Measurements from ENCODE around the gene SNN.

Gene SNN

DNA sequence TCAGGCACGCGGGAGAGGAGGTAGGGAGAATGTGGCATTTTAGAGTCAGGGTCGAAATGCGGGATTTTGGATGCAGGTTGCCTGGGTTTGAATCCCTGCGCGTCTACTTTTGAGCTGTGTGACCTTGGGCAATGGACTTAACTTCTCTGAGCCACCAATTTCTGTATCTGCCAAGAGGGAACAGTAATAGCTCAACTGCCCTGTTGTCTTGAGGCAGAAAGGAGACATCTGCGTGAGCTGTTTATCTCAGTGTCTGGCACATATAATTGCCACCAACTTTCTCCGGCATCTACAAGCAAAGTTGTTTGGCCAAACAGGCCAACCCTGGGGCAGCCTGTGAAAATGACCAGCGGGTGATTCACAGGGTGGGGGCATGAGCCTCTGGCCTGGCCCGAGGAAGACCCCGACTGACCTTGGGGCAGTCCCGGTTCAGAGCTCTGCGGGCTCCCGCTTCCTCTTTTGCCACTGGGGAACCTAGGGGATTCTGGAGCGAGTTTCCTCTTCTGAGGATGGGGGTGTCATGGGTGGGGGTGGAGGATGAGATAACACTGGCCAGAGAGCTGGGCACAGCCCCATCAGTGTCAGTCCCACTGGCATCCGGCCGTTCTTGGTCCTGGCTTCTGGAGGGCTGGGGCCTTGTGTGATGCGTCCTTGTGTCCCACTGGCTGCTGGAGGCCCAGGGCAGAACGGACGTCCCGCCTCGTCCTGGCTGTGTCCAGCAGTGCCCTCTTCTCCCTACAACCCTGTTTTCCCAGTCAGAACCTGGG is 1.3 kb downstream of the SNN start:
- H3K36me3 Mint-ChIP-seq = no peaks in the 10 kb centered on the region
- peak overlapping the region; percentile 94 for H3K27ac Mint-ChIP-seq
- peak overlapping the region; percentile 89 for H3K4me3 Mint-ChIP-seq
- ATAC-seq = peak; percentile 50
- no peaks in the 10 kb centered on the region for H3K9me3 Mint-ChIP-seq
- no peaks in the 10 kb centered on the region for H3K27me3 Mint-ChIP-seq
- peaks cover 72% of the 10 kb centered on the region for H3K4me1 Mint-ChIP-seq

- ATAC-seq = peak; percentile 51
- no peaks in the 10 kb centered on the region for H3K36me3 Mint-ChIP-seq
- peak overlapping the region; percentile 89 for H3K4me3 Mint-ChIP-seq
- H3K4me1 Mint-ChIP-seq = peaks cover 72% of the 10 kb centered on the region
- no peaks in the 10 kb centered on the region for H3K9me3 Mint-ChIP-seq
- no peaks in the 10 kb centered on the region for H3K27me3 Mint-ChIP-seq
- H3K27ac Mint-ChIP-seq = peak overlapping the region; percentile 94
Observed at GRCh38 chr16:11670171-11671131, 2.2 kb downstream of the SNN start.

- Mint-ChIP-seq H3K27ac (peak overlapping the region; percentile 94), H3K4me3 (peak overlapping the region; percentile 89)
- ATAC-seq = no peak
Observed at GRCh38 chr16:11671271-11671670, 3.0 kb downstream of the SNN start.

GRCh38 chr16:11671676-11672075 is 3.4 kb downstream of the SNN start:
- H3K9me3 Mint-ChIP-seq = no peaks in the 10 kb centered on the region
- peak overlapping the region; percentile 94 for H3K27ac Mint-ChIP-seq
- ATAC-seq = no peak
- peak overlapping the region; percentile 89 for H3K4me3 Mint-ChIP-seq
- no peaks in the 10 kb centered on the region for H3K27me3 Mint-ChIP-seq
- peaks cover 10% of the 10 kb centered on the region for H3K36me3 Mint-ChIP-seq
- peaks cover 72% of the 10 kb centered on the region for H3K4me1 Mint-ChIP-seq

More at GRCh38 chr16:11671271-11671670, 3.0 kb downstream of the SNN start:
- Mint-ChIP-seq H3K36me3 (peaks cover 6% of the 10 kb centered on the region), H3K4me1 (peaks cover 71% of the 10 kb centered on the region), H3K27me3 (no peaks in the 10 kb centered on the region), H3K9me3 (no peaks in the 10 kb centered on the region)

- H3K27me3 Mint-ChIP-seq = no peaks in the 10 kb centered on the region
- peak overlapping the region; percentile 94 for H3K27ac Mint-ChIP-seq
- no peaks in the 10 kb centered on the region for H3K9me3 Mint-ChIP-seq
- peaks cover 80% of the 10 kb centered on the region for H3K4me1 Mint-ChIP-seq
- H3K4me3 Mint-ChIP-seq = peak overlapping the region; percentile 70
- ATAC-seq = peak; percentile 47
- peaks cover 18% of the 10 kb centered on the region for H3K36me3 Mint-ChIP-seq
Observed at GRCh38 chr16:11672206-11673090, 4.2 kb downstream of the SNN start.

- Mint-ChIP-seq H3K27ac (peak overlapping the region; percentile 94), H3K9me3 (no peaks in the 10 kb centered on the region), H3K4me3 (peak overlapping the region; percentile 58), H3K27me3 (no peaks in the 10 kb centered on the region), H3K36me3 (peaks cover 20% of the 10 kb centered on the region), H3K4me1 (peaks cover 89% of the 10 kb centered on the region)
- no peak for ATAC-seq
Observed at GRCh38 chr16:11673091-11674000, 5.1 kb downstream of the SNN start.

GRCh38 chr16:11674001-11674817 is 6.0 kb downstream of the SNN start:
- H3K27me3 Mint-ChIP-seq = no peaks in the 10 kb centered on the region
- H3K27ac Mint-ChIP-seq = peak overlapping the region; percentile 94
- no peak for ATAC-seq
- H3K4me3 Mint-ChIP-seq = no peak overlapping the region
- H3K9me3 Mint-ChIP-seq = no peaks in the 10 kb centered on the region
- peaks cover 96% of the 10 kb centered on the region for H3K4me1 Mint-ChIP-seq
- H3K36me3 Mint-ChIP-seq = peaks cover 27% of the 10 kb centered on the region

DNA sequence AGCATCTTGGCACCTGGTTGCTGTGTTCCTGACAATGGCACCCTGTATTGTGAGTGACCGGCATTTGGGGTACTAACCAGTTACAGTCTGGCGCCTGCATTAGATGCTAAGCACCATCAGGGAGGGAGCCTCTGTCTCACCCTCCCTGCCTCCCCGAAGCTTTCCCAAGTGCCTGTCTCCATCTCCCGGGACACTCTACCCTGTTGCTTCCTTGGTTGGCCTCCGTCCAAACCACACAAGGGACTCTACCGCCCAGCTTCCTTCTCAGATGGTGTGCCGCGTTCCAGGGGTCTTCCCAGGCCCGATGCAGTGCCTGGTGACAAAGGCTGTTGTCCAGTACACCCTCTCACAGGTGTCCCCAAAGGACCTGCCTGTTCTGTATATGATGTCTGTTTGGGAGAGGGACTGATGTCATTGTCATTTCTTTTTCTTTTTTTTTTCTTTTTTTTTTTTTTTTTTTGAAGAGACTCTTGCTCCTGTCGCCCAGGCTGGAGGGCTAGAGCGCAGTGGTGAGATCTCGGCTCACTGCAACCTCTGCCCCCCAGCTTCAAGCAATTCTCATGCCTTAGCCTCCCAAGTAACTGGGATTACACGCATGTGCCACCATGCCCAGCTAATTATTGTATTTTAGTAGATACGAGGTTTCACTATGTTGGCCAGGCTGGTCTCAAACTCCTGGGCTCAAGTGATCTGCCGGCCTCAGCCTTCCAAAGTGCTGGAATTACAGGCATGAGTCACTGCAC is 6.7 kb downstream of the SNN start:
- Mint-ChIP-seq H3K27ac (peak overlapping the region; percentile 69), H3K9me3 (no peaks in the 10 kb centered on the region), H3K4me3 (no peak overlapping the region), H3K4me1 (peaks cover 98% of the 10 kb centered on the region), H3K36me3 (peaks cover 35% of the 10 kb centered on the region), H3K27me3 (no peaks in the 10 kb centered on the region)
- ATAC-seq = no peak

DNA sequence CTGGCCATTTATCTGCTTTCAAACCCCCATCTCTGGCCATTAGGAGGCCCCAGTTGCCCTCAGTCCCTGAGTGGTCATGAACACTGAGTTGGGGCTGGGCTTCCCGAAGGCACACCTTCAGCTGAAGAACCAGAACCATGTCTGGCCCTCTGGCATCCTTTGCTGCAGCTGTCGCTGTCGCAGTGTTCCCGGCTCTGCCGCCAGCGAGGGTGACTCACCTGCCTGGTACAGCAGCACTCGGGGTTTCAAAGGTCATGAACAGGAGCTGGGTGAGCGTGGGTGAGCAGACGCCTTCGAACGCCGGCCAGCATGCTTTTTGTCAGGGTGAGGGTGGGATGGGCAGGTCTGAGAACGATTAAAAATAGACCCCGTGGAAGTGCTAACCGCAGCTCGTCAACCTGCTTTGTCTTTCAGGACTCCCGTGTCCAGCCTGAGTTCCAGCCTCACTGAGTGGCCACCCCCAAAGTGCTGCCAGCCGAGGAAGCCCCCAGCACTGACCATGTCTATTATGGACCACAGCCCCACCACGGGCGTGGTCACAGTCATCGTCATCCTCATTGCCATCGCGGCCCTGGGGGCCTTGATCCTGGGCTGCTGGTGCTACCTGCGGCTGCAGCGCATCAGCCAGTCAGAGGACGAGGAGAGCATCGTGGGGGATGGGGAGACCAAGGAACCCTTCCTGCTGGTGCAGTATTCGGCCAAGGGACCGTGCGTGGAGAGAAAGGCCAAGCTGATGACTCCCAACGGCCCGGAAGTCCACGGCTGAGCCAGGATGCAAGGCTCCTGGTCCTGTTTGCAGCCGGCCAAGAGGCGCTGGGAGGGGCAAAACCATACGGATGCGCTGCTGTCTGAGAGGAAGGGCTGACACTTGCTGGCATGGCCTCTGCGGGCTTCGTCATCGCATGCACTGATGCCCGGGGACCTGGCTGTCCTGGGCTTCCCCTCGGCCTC is 7.6 kb downstream of the SNN start:
- no peaks in the 10 kb centered on the region for H3K9me3 Mint-ChIP-seq
- no peak for ATAC-seq
- peaks cover 40% of the 10 kb centered on the region for H3K36me3 Mint-ChIP-seq
- H3K27me3 Mint-ChIP-seq = no peaks in the 10 kb centered on the region
- peak overlapping the region; percentile 69 for H3K27ac Mint-ChIP-seq
- peaks cover 98% of the 10 kb centered on the region for H3K4me1 Mint-ChIP-seq
- H3K4me3 Mint-ChIP-seq = no peak overlapping the region

- no peak overlapping the region for H3K4me3 Mint-ChIP-seq
- peaks cover 40% of the 10 kb centered on the region for H3K36me3 Mint-ChIP-seq
- no peaks in the 10 kb centered on the region for H3K27me3 Mint-ChIP-seq
- no peak for ATAC-seq
- peak overlapping the region; percentile 17 for H3K27ac Mint-ChIP-seq
- H3K9me3 Mint-ChIP-seq = no peaks in the 10 kb centered on the region
- H3K4me1 Mint-ChIP-seq = peaks cover 98% of the 10 kb centered on the region
Observed at GRCh38 chr16:11676799-11677198, 8.5 kb downstream of the SNN start.

DNA sequence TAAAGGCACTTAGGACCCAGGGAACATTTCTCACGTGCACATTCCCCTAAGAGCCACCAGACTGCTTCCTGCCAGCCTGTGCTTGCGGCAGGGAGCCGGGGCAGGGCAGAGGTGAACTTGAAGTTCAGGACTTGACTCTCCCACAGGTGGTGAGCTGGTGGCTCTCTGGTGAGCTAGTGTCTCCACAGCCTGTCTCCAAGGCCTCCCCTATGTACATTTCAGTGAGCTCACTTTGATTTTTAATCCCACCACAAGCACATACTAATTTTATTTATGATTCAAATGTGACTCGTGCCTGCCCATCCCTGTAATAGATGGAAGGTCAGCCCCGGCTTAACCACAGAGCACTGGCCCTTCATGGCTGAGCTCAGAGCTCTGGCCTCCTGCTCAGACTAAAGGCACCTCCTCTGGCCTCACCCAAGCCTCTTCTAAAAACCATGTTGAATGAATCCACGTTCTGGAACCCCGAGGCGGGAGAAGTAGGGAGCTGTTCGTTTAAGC is 9.2 kb downstream of the SNN start:
- ATAC-seq = no peak
- H3K36me3 Mint-ChIP-seq = peaks cover 41% of the 10 kb centered on the region
- peak overlapping the region; percentile 96 for H3K27ac Mint-ChIP-seq
- no peak overlapping the region for H3K4me3 Mint-ChIP-seq
- no peaks in the 10 kb centered on the region for H3K27me3 Mint-ChIP-seq
- peaks cover 98% of the 10 kb centered on the region for H3K4me1 Mint-ChIP-seq
- H3K9me3 Mint-ChIP-seq = no peaks in the 10 kb centered on the region

Data from stimulated activated memory B cell treated with anti-CD40 and anti-IgM and Interleukin-4, amounts not matched to agents 10 μg/mL and 1 μg/mL and 100 μg/mL, for 72 hours (primary cell).